T follicular helper cell (primary cell): Measurements from ENCODE around the gene SLC17A7.

Experiments used
- DNase-seq: peaks from one replicate; pipeline ENCODE4 v3.0.0-alpha.2; 2020; ENCODE audit warnings: low read depth

SLC17A7 gene

GRCh38 chr19:49427339-49427738 lies 14.0 kb downstream of the SLC17A7 start:
- DNase-seq: no peak

- DNase-seq: no peak
Measured at GRCh38 chr19:49425922-49426592, 15.3 kb downstream of the SLC17A7 start.

GRCh38 chr19:49425178-49425577 lies 16.1 kb downstream of the SLC17A7 start, which contains the start of gene GFY:
Gene GFY, plus strand, starts transcription at chr19:49425388. Its CDS starts 1,043 bp downstream, at chr19:49426431.
- no peak for DNase-seq

- DNase-seq: no peak
Measured at GRCh38 chr19:49423985-49424303, 17.4 kb downstream of the SLC17A7 start.

- no peak for DNase-seq
Measured at GRCh38 chr19:49423071-49423984, 18.0 kb downstream of the SLC17A7 start, which contains the start of gene PTH2. Gene PTH2, minus strand, starts transcription at chr19:49423441. Its CDS starts 102 bp downstream, at chr19:49423339.

- DNase-seq: no peak
Measured at GRCh38 chr19:49422407-49423070, 18.8 kb downstream of the SLC17A7 start.

GRCh38 chr19:49421878-49422202 lies 19.5 kb downstream of the SLC17A7 start:
- DNase-seq: no peak

- no peak for DNase-seq
Measured at GRCh38 chr19:49421039-49421877, 20.1 kb downstream of the SLC17A7 start.

GRCh38 chr19:49420227-49420626 lies 21.1 kb downstream of the SLC17A7 start:
- DNase-seq: no peak

- DNase-seq: no peak
Measured at GRCh38 chr19:49419173-49419572, 22.2 kb downstream of the SLC17A7 start.

- DNase-seq: no peak
Measured at GRCh38 chr19:49418511-49418910, 22.8 kb downstream of the SLC17A7 start.

- DNase-seq: no peak
Measured at GRCh38 chr19:49417088-49417487, 24.2 kb downstream of the SLC17A7 start.

- DNase-seq: no peak
Measured at GRCh38 chr19:49415810-49416200, 25.5 kb downstream of the SLC17A7 start.

- no peak for DNase-seq
Measured at GRCh38 chr19:49415102-49415809, 26.1 kb downstream of the SLC17A7 start.

GRCh38 chr19:49414256-49414655 lies 27.1 kb downstream of the SLC17A7 start:
- DNase-seq: no peak

GRCh38 chr19:49413348-49413747 lies 28.0 kb downstream of the SLC17A7 start:
- no peak for DNase-seq

GRCh38 chr19:49411681-49412326 lies 29.5 kb downstream of the SLC17A7 start:
- no peak for DNase-seq

GRCh38 chr19:49409441-49410029 lies 31.8 kb downstream of the SLC17A7 start:
- DNase-seq: no peak

- DNase-seq: no peak
Measured at GRCh38 chr19:49408816-49409440, 32.4 kb downstream of the SLC17A7 start.
